ENCODE data around the gene TOR3A.
A peak's percentile ranks its signal among the peaks of the same experiment; 100 is the strongest.

The TOR3A gene

GRCh38 chr1:179077396-179077795 is 4.5 kb upstream of the TOR3A start:
- DNase-seq: no peak

- DNase-seq: peak; percentile 22 to 31
Observed at GRCh38 chr1:179079113-179079761, 2.6 kb upstream of the TOR3A start.

- DNase-seq: peak; percentile 7 to 15
Observed at GRCh38 chr1:179080866-179081686, 794 bp upstream of the TOR3A start.

GRCh38 chr1:179082333-179082998 is 596 bp downstream of the TOR3A start:
- DNase-seq: peak; percentile 7 to 8

- peak; percentile 17 to 24 for DNase-seq
Observed at GRCh38 chr1:179082999-179083335, 1.1 kb downstream of the TOR3A start.

GRCh38 chr1:179083533-179083932 is 1.7 kb downstream of the TOR3A start:
- no peak for DNase-seq

- DNase-seq: no peak
Observed at GRCh38 chr1:179087665-179088064, 5.8 kb downstream of the TOR3A start.

GRCh38 chr1:179089827-179090482 is 8.1 kb downstream of the TOR3A start:
- no peak for DNase-seq

- DNase-seq: no peak
Observed at GRCh38 chr1:179090522-179090921, 8.7 kb downstream of the TOR3A start.

GRCh38 chr1:179090923-179091322 is 9.1 kb downstream of the TOR3A start:
- no peak for DNase-seq

- DNase-seq: no peak
Observed at GRCh38 chr1:179091691-179092165, 9.9 kb downstream of the TOR3A start.

- DNase-seq: no peak
Observed at GRCh38 chr1:179092896-179093461, 11.1 kb downstream of the TOR3A start.

- DNase-seq: no peak
Observed at GRCh38 chr1:179094818-179095217, 12.9 kb downstream of the TOR3A start.

- DNase-seq: no peak
Observed at GRCh38 chr1:179095377-179095776, 13.5 kb downstream of the TOR3A start.

GRCh38 chr1:179095924-179096323 is 14.1 kb downstream of the TOR3A start:
- DNase-seq: no peak

GRCh38 chr1:179099891-179100290 is 18.0 kb downstream of the TOR3A start:
- DNase-seq: no peak

GRCh38 chr1:179101566-179101965 is 19.7 kb downstream of the TOR3A start:
- no peak for DNase-seq

- DNase-seq: no peak
Observed at GRCh38 chr1:179103999-179104398, 22.1 kb downstream of the TOR3A start.

- no peak for DNase-seq
Observed at GRCh38 chr1:179104611-179105250, 22.9 kb downstream of the TOR3A start.

GRCh38 chr1:179105393-179105792 is 23.5 kb downstream of the TOR3A start:
- DNase-seq: no peak

- DNase-seq: no peak
Observed at GRCh38 chr1:179107706-179108629, 26.1 kb downstream of the TOR3A start.
